Panc1 (cell line): ENCODE measurements around the gene SLC26A3. TPM values are rescaled to one million over a fixed set of nuclear protein-coding genes. Genes with fewer than 3 reads are reported as not detected.

Experiments used
- ATAC-seq: fragments of 200-7000 bp; cut with Tn5 transposase; 2 replicates; pipeline ENCODE4 v1.9.1; 2020; ENCODE audit warnings: mild to moderate bottlenecking, moderate library complexity
- BruUV-seq: library from RNA; stranded (reverse); fragments of 400-500 nt; replicated peaks from 2 replicates; lab custom pipeline; 2021; lab: Mats Ljungman, UMichigan
- CTCF ChIA-PET: fragments of 300-600 bp; sonication (Branson Sonifier 250); formaldehyde crosslinking; loops from one replicate; lab custom pipeline; 2022; ENCODE audit warnings: antibody characterized with exemption; lab: Charles Lee
- POLR2A ChIA-PET: fragments of 300-600 bp; sonication (Branson Sonifier 250); formaldehyde crosslinking; loops from one replicate; lab custom pipeline; 2022; ENCODE audit warnings: antibody characterized with exemption; lab: Charles Lee
- DNase-seq: peaks from one replicate; pipeline ENCODE4 v3.0.0-alpha.2; 2010; ENCODE audit warnings: low read depth, low spot score
- H3K27ac ChIP-seq: 2 replicates; pipeline ENCODE4 v1.5.1; 2011; ENCODE audit warnings: mild to moderate bottlenecking, low read length, inconsistent platforms
- H3K27me3 ChIP-seq: fragments of 200-500 bp; sonication (Bioruptor generic); 2 replicates; pipeline ENCODE4 v1.6.0; 2014; ENCODE audit warnings: low read length, inconsistent platforms; ENCODE audit not compliant: control insufficient read depth, insufficient read depth
- H3K36me3 ChIP-seq: fragments of 200-500 bp; sonication (Bioruptor generic); 2 replicates; pipeline ENCODE4 v1.5.1; 2014; ENCODE audit warnings: inconsistent platforms, mild to moderate bottlenecking, low read length, moderate library complexity; ENCODE audit not compliant: control insufficient read depth, insufficient read depth
- H3K4me1 ChIP-seq: 2 replicates; pipeline ENCODE4 v1.5.1; 2011; ENCODE audit warnings: inconsistent platforms, mild to moderate bottlenecking, low read length, moderate library complexity; ENCODE audit not compliant: control insufficient read depth, insufficient read depth
- H3K4me3 ChIP-seq, 2 experiments: 2 replicates each; pipeline ENCODE4 v1.5.1; 2011 to 2012; ENCODE audit warnings: low read depth in 2 of 2, low read length in 2 of 2, mild to moderate bottlenecking in 2 of 2, inconsistent platforms in 1 of 2, moderate library complexity in 1 of 2
- H3K9me3 ChIP-seq: fragments of 200-500 bp; sonication (Bioruptor generic); 2 replicates; pipeline ENCODE4 v1.5.1; 2014; ENCODE audit warnings: low read depth, mild to moderate bottlenecking, inconsistent platforms, low read length, moderate library complexity; ENCODE audit not compliant: control insufficient read depth, insufficient read depth
- CTCF ChIP-seq: fragments of 450-650 bp; IDR thresholded peaks from 2 replicates; pipeline ENCODE4 v1.5.1; 2017; ENCODE audit warnings: mild to moderate bottlenecking
- POLR2AphosphoS5 ChIP-seq: IDR thresholded peaks from 2 replicates; pipeline ENCODE4 v1.6.1; 2012; ENCODE audit warnings: mild to moderate bottlenecking, low read depth, low read length, moderate library complexity
- REST ChIP-seq, 2 experiments: IDR thresholded peaks; 2 replicates each; pipeline ENCODE4 v1.6.1; 2011 to 2012; ENCODE audit warnings: low read depth in 2 of 2, control low read depth in 1 of 2, low read length in 1 of 2, mild to moderate bottlenecking in 1 of 2, moderate library complexity in 1 of 2; ENCODE audit not compliant: insufficient read depth in 1 of 2
- SIN3A ChIP-seq: IDR thresholded peaks from 2 replicates; pipeline ENCODE4 v1.6.1; 2012; ENCODE audit warnings: low read depth, mild to moderate bottlenecking, low read length, moderate library complexity, borderline replicate concordance; ENCODE audit not compliant: insufficient read depth
- TCF7L2 ChIP-seq: IDR thresholded peaks from 2 replicates; pipeline ENCODE4 v1.6.1; 2011; ENCODE audit warnings: mild to moderate bottlenecking, low read depth, low read length, inconsistent platforms
- in situ Hi-C: cut with HindIII; loops from 2 replicates; pipeline ENCODE4 v1.10.0; 2016; ENCODE audit warnings: low sequenced_read_pairs, low pct_unique_long_range_greater_than_20kb
- intact Hi-C: fragments of 100-400 bp; cut with micrococcal nuclease; formaldehyde crosslinking; loops from one replicate; pipeline ENCODE4 v1.10.0; 2022; ENCODE audit not compliant: unreplicated experiment
- total RNA-seq: library from RNA; stranded (reverse); gene quantifications from one replicate; pipeline ENCODE4 v1.2.1, GENCODE V29; 2021; ENCODE audit not compliant: unreplicated experiment

Gene SLC26A3
- total RNA-seq, 1 experiment from 2014 or later: 0.36 TPM

GRCh38 chr7:107746006-107746405 lies 57.0 kb downstream of the SLC26A3 start:
- H3K4me1 ChIP-seq: peaks cover 19% of the 10 kb centered on the region
- CTCF ChIA-PET: interaction anchor here (1.1 to 1.3 kb wide), 2 partner anchors 129 to 133 kb away, joined by 3 to 4 read pairs; no protein-coding TSS in a partner anchor
- POLR2A ChIA-PET: interaction anchor here (0.5 to 1.0 kb wide), 3 partner anchors 19 to 577 kb away, joined by 3 to 10 read pairs (median 4); no protein-coding TSS in a partner anchor

GRCh38 chr7:107744345-107744750 lies 58.7 kb downstream of the SLC26A3 start:
- DNase-seq (no peak), ATAC-seq (peak; percentile 62)
- H3K36me3 ChIP-seq: peaks cover 13% of the 10 kb centered on the region
- ChIA-PET POLR2A (interaction anchor here (0.7 kb wide), 1 partner anchor 80 kb away, joined by 3 read pairs; no protein-coding TSS in a partner anchor), CTCF (interaction anchor here (0.8 to 1.8 kb wide), 2 partner anchors 130 to 135 kb away, joined by 6 to 15 read pairs; no protein-coding TSS in a partner anchor)
- H3K27ac ChIP-seq: peak overlapping the region; percentile 96
- BruUV-seq: no TSS peak
- no peaks in the 10 kb centered on the region for H3K27me3 ChIP-seq
- H3K9me3 ChIP-seq: no peaks in the 10 kb centered on the region
- in situ Hi-C loops (no loop called here), intact Hi-C loops (no loop called here)
- peak overlapping the region; percentile 96 to 97 for H3K4me3 ChIP-seq
- H3K4me1 ChIP-seq: peaks cover 19% of the 10 kb centered on the region
- TF ChIP-seq POLR2AphosphoS5 (no peak), CTCF (no peak), SIN3A (no peak), REST (IDR thresholded peaks at IDR 0.05; ENCODE audit: insufficient read depth in 1 of 2, low read depth in 2 of 2, low read length in 1 of 2) (no peak), TCF7L2 (no peak)

More at GRCh38 chr7:107746006-107746405, 57.0 kb downstream of the SLC26A3 start:
- Histone ChIP-seq H3K4me3 (peak overlapping the region in 1 of 2 experiments; percentile 97; a peak in 1 of 4 replicates), H3K27ac (no peak overlapping the region), H3K27me3 (no peaks in the 10 kb centered on the region), H3K9me3 (no peaks in the 10 kb centered on the region), H3K36me3 (peaks cover 23% of the 10 kb centered on the region)
- DNase-seq (no peak), ATAC-seq (no peak)
- intact Hi-C loops (no loop called here), in situ Hi-C loops (no loop called here)
- no peak for TF ChIP-seq POLR2AphosphoS5
- no peak for TF ChIP-seq SIN3A
- TF ChIP-seq TCF7L2: no peak
- TF ChIP-seq CTCF: no peak
- no peak for TF ChIP-seq REST (IDR thresholded peaks at IDR 0.05; ENCODE audit: insufficient read depth in 1 of 2, low read depth in 2 of 2, low read length in 1 of 2)
- BruUV-seq: no TSS peak
